NCI-H82 (cell line): ENCODE data around the gene AATF.

Source experiments
- DNase-seq: peaks from one replicate; lab custom pipeline; 2025; lab: John Stamatoyannopoulos, UW

The AATF gene

DNA sequence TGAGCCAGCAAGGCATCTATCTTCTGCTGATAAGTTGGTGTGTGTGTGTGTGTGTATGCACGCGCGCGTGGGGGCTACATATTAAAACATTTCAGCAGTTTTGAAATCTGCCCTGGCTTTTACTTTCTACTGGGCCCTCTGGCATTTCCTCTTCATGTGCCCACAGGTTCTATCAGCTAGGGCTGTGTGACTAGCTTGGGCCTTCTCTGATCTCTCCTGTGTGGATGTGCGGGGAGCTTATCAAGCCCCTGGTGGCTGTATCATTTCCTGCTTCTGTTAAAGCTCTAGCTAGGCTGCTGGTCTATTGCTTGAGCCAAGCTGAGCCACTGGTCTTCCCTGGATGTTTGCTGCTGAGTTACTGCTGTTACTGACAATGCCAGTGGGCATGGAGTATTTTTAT is 132.5 kb downstream of the AATF start:
- peak; percentile 54 for DNase-seq

DNA sequence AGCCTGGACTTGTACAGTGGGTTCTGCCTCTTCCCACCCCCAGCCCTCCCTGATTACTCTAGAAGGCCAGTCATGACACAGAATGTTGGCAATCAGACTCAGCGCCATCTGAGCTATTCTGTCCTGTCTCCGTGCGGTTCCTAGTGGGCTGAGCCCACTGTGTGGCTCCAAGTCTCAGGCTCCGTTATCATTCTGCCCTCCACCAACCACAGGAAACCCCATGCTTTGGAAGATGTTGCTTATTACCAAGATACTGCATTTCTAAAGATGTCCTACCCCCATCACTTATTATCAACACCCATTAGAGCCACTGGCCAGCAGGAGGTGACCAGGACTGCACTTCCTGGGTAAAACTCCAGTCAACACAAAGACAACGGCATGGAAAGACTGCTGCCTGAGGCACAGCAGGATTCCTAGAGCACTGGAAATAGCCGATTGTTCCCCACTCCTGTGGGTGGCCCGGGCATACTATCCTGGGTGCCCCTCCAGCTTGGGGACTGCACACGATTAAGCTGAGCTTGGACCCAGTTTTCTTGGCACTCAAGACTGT is 133.6 kb downstream of the AATF start:
- DNase-seq, result no peak

DNA sequence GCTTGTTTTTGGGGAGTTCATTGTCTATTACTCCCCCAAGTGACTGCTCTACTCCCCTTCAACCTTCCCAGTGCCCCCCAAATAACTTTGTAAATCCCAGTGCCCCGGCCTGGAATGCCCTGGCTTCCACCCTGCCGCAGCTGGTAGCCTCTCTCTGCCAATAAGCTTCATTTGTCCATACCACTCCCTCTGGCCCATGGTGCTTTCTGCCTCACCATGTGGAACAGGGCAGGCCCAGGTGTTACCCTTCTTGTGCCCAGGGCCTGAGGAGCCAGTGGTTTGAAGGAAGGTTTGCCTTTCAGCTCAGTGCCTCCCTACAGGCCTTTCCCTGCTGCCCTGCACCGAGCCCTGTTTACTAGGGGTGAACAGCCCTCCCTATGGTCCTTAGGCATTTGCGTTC is 134.2 kb downstream of the AATF start:
- no peak for DNase-seq

DNA sequence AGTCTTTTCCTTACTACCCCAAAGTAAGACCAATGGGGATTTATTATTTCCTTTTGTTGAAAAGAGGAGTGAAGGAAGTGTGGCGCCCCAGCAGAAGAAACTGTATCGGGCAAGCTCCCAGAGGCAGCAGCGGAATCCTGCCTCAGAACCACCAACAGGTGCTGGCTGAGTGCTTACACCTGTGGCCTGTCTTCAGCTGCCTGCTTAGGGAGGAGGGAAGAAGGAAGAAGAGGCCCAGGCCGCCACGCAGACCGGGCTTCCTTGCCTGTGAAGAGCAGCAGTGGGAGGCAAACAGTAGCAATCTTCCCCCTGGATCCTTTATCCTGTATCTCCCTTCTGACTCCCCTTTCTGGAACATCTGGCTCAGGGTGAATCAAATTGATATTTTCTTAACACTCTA is 134.7 kb downstream of the AATF start:
- no peak for DNase-seq

DNA sequence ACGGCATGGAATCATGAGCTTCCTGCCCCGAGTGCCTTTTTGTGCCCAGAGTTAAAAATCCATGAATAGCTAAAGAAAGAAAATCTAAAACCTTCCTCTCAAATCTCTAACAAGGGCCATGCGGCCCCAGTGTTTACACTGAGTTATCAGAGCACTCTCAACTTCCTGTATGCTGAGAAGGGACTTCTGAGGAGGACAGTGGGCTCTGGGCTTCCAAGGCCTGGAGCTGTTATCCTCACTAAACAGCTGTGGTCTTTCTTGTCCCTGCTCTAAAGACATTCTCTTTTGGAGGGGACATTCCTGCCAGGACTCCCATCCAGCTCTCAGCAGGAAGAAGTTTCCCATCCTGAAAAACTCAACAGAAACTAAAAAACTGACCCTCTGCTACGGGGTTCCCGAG is 135.6 kb downstream of the AATF start:
- no peak for DNase-seq

DNA sequence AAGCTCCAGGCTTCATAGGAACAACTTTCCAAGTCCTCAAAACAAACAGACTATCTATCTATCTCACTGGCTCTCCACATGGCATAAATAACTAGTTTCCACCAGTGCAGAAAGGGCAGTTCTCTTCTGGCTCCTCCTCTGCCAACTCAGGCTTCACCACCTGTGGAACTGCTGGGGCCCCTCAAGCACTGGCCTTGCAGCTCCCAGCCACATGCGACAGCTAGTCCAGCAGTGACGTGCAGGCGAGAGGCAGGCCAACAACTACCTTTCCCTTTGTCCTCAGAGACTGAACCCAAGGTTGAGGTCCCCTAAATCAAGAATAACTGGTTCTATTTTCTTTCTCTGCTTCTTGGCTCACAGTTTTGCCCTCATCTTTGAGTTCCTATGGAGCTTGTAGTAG is 137.6 kb downstream of the AATF start:
- DNase-seq, result no peak

DNA sequence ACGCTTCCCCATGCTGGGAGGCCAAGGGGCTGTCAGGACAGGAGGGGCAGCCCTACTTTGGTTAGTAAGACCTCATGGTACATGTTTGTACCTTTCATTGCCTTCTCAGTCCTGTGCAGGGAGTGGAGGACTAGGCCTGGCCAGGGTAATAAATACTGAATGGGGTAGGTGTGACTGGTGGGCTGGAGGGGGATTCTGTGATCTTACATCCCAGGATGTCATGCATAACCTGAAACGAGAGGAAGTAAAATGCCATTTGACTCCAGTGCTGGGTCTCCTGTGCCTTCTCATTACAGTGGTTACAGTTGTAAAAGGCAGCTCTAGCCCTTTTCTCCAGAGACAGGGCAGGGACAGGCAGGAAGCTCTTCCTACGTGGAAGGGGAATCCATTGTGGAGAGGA is 138.2 kb downstream of the AATF start:
- no peak for DNase-seq

DNA sequence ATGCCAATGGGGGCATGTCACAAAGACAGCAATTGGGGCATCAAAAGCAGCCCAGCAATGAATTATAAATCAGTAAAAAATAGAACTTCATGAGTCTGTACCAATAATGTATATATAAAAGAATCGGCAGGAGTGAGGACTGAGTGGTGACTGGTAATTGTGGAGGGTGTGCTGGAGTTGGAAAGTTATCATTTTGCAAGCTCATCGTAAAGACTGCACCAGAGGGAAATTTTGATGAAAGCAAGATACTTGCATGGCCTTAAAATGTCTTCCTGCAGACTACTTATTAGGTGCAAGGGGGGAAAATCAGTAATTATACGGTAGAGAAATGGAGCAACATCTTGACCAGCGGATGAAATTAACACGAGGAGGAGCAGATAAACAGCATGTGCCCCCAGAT is 138.9 kb downstream of the AATF start:
- no peak for DNase-seq

DNA sequence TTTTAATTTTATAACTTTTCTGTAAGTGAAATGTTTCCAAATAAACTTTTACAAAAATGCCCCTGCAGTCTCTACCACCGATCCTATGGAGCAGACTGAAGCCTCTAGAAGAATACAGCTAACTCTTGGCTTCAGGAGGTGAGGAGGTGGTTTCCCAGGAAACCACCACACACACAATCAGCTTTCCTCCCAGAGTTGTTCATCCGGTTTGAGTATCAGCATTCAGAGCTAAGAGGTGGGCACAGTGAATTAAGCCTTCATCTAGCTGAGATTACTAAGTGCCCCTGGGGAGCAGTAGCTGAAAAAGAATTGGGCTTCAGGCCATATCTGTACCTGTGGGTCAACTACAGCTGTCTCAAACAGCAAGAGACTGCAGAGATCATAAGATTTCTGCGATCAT is 139.7 kb downstream of the AATF start:
- DNase-seq, result no peak

DNA sequence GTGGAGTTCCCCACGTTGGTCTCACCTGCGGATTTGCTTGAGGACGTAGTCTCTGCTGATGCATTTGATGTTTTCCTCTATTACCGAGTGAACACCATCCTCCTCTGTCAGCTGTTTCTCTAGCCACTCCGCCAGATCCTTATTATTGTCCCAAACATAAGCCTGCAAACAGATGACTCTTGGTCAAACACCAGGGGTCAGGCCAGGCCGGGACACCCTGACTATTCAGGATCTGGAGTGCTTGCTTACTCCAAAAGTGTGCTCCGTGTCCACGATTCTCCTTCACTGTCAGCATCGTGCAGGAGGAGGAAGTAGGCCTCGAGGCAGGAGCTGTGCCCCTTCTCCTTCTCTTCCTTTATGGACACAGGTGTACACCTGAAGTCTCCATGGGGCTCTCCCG is 140.2 kb downstream of the AATF start:
- no peak for DNase-seq

DNA sequence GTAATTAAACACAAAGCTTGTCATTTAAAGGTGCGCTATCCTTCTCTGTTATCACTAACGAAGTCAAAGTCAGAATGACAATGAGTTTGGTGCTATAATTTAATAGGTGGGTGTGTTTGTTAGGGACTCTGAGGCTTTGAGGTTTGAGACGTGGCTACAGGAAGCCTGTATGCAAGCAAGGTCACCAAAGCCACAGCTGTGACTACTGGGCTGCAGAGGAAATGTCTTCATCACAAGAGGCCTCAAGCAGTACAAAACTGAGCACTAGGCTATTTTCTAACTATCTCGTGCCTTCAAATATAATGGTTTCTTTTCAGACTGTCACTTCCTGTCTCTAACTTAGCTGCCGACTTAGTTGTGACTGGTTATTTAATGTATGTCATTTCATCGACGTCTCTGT is 141.2 kb downstream of the AATF start:
- no peak for DNase-seq

DNA sequence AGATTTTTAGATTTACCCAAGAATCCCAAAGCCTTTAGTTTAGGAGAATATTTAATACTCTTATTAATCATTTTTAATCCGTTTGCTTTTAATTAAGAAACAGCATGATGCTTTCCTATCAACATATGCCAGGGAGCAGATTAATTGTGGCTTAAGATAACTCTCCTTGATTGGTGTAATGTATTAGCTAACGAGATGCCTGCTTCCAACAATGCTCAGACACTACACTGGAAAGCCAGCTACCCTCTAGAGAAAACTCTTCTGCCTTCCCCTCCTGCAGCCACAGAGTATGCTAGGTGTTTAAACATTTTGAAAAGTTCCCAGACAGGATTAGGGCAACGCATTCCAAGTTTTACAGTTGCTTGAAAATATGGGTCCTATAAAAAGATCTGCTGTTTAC is 142.2 kb downstream of the AATF start:
- peak; percentile 79 for DNase-seq

DNA sequence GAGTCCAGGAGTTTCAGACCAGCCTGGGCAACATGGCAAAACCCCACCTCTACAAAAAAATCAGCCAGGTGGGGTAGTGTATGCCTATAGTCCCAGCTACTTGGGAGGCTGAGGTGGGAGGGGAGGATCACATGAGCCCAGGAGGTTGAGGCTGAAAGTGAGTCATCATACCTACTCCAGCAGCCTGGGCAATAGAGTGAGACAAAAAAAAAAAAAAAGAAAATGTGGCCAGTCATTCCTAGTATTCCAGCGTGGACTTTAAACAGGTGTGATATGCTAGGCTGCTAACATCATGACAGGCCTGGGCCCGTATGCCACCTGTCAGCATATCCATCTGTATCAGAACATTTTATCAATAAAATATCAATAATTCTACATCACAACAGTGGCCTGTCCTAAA is 143.3 kb downstream of the AATF start:
- DNase-seq, result no peak

DNA sequence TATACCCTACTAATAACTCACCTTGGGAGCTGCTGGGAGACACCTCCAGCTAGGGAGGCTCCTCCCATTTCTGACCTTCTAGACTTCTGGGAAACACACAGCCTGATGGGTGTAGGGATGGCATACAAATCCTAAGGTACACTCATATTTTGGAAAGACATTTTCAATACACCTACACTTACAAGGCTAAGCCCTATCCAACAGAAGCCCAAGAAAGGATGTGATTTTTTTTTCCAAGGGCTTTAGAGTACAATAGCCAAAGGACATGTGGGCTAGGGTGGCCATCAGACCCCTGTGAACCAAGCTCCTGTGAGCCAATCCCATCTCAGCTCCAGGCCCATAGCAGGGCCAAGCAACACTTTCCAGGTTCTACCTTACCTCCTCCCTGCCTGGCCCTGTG is 143.9 kb downstream of the AATF start:
- DNase-seq, result no peak

DNA sequence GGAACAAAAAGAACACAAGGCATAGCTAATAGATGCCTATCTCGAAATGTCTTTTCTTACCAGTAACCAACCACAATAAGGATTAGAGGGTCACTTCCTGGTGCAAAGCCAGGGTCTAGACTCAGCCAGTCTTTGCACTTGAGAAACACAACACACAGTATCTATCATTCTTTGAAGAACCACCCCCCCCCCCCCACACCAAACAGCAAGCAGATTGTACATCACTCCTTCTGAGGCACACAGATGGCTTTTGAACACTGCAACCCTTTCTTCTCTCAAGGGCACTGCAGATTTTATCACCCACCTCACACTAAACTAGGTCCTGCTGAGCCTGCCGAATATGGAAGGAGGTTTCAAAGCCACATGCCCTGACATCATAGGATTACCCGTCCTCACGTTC is 145.6 kb downstream of the AATF start:
- DNase-seq, result no peak

DNA sequence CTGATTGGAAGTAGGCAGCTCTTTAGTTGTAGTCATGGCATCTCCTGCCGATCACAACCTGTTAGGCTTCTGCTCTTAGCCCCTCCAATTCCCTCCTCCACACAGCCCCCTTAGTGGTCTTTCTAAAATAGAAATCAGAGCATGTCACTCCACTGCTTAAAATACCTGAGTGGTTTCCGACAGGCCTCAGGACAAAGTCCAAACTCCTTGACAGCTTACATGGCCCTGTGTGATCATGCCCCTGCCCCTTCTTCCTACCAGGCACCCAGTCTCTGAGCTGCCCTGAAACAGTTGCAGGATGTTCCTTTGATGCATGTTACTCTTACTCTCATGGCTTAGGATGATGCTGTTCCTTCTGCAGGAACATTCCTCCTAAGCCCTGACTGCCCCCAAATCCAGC is 147.3 kb downstream of the AATF start:
- no peak for DNase-seq

DNA sequence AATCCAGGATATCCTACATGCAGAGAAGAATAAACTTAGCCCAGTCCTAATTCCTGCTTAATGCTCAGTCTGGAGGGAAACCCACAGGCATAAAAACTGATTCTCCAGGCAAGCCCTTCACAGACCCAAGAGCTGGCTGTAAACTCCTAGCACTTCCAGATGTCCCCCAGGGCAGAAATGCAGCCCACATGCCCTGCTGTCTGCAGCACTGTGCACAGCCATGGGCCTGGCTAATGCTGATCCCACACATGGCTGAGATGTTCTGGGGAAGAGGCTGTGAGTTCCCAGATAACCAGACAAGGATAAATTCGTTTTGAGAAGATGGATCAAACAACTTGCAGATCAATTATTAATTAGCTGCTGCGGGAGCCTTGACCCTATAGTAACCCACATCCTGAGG is 148.4 kb downstream of the AATF start:
- no peak for DNase-seq

DNA sequence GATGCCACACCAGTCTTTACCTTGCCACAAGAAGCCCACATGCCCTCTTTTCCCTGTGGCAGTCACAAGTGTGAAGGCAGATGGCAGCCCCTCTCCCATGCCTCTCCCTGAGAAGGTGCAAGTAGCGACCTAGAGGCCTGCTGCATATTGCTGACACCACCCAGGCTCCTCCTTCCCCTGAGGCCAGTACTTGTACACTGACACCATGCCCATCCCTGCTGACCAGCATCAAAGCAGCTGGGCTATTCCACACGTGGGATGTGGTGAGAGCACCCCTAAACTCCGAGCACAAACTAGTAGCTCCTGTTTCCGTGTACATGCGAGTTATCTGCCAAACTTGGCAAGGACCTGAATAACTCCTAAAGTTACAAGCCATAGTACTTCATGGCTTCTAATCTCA is 149.4 kb downstream of the AATF start:
- no peak for DNase-seq

DNA sequence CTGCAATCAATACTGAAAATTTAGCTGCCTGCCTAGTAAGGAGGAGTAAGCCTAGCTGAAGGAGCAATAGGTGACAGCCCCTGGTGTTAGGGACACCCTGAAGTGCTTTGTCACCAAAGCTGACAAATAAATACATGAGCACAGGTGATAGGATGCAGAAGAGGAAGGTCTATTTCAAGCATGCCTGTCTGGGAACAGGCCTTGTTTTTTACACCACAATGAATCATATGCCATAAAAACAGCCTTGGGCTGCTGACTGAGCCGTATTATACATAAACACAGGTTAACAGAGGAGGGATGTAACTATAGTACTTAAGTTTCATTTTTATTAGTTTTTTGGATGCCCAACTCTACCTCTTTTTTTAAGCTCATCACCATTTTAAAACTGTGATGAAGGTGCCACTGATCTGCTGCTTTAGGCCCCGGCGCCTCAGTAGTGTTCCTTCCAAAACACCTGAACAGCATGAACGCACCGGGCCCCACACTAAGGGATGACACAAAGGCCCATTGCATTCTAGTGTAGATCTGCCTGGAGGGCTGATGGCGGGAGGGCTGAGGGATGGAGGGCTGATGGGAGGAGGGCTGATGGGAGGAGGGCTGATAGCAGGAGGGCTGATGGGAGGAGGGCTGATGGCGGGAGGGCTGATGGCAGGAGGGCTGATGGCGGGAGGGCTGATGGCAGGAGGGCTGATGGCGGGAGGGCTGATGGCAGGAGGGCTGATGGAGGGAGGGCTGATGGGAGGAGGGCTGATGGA is 150.3 kb downstream of the AATF start:
- no peak for DNase-seq

DNA sequence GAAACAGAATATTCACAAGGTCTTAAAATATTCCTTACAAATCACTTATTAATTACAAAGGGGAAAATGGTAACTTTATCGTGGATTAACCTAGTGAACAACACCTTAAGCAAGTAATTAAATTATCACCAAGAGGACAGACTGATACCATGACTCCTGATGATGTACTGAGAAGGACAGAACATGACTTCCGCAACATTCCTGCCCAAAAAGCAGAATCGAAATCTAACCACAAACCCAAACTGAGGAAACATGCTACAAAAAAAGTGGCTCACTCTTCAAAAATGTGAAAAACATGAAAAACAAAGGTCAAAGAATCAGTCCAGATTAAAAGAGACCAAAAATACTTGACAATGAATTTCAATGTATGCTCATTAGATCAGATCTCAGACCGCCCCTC is 151.5 kb downstream of the AATF start:
- no peak for DNase-seq

DNA sequence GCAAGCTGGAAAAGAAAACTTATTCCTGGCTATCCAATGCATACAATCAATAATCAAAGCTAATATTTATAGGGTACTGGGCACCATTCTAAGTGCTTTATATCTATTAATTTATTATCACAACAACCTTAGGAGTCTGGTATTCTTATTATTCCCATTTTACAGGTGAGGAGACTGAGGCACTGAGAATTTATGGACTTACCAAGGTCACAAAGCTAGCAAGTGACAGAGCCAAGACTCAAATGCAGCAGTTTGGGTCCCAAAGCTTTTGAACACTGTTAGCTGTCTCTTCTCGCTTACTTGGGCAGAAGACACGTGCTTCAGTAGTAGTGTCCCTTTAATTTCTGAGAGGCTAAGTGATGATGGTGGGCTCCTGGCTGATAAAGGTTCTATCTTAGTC is 152.6 kb downstream of the AATF start:
- no peak for DNase-seq

DNA sequence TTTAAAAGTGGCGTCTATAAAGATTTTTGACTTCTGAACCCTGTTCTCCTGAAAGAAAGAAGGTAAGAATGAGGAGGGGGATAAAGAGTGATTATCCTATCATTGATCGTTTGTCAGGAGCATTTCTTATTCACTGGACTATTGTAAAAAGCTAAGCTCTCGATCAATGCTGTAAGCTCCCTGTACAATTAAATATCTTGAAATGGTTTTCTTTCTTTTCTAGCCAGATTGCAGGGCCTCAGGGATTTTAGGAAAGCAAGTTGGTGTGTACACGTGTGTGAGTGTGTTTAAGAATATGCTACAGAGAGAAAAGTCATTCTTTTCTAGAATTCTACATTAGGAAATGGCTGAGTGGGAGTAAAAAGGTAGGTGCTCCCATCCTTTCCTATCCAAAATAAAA is 154.5 kb downstream of the AATF start:
- no peak for DNase-seq

DNA sequence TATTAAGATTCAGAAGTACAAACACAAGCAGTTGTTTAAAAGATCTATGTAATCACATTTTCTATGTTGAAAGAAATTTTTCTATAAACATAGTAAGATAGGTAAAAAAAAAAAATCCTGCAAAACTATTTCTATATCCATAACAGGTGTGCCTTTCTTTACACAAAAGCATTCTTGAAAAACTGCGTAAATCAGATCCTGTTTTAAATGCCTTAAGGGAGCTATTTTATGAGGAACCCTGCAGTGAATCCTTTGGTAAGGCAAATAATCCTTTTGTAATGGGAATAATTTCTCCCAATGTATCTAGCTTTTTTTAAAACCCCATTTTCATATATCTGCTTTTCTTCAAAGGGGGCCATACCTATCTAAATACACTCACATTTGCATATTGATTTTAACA is 157.3 kb downstream of the AATF start:
- DNase-seq, result no peak
